Measurements from ENCODE around the gene TRPM6.

GRCh38 chr9:74721696-74722660 lies 165.7 kb downstream of the TRPM6 start:
- TF ChIP-seq CTCF (IDR thresholded peaks at IDR 0.05; ENCODE audit: low read depth, low read length, poor library complexity, severe bottlenecking) (no peak), EZH2phosphoT487 (IDR thresholded peaks at IDR 0.05; ENCODE audit: borderline replicate concordance, low read length) (no peak)

Data from DOHH2 (cell line).